Measurements from ENCODE around the gene GABPA. TPM values are rescaled to one million over a fixed set of nuclear protein-coding genes. Genes with fewer than 3 reads are reported as not detected.

Gene GABPA
- total RNA-seq, 1 experiment from 2014 or later, result 20.4 TPM

GRCh38 chr21:25689226-25689625, 45.5 kb upstream of the GABPA start:
- H4K20me1 ChIP-seq (ENCODE audit: control insufficient read depth, insufficient read depth, insufficient read length), result no peaks in the 10 kb centered on the region
- Mint-ChIP-seq H3K4me3 (no peak overlapping the region), H3K4me1 (no peaks in the 10 kb centered on the region; a peak in 1 of 4 replicates), H3K27ac (no peak overlapping the region), H3K36me3 (ENCODE audit: insufficient read depth in 1 of 3, low read depth in 3 of 3) (no peaks in the 10 kb centered on the region), H3K9me3 (no peaks in the 10 kb centered on the region), H3K27me3 (ENCODE audit: low read depth) (no peaks in the 10 kb centered on the region)
- no peak overlapping the region for H2BK12ac ChIP-seq (ENCODE audit: insufficient read length, low read depth, low read length)
- no peak overlapping the region for H2BK15ac ChIP-seq (ENCODE audit: low read depth, low read length)
- no peak overlapping the region for H4K8ac ChIP-seq (replicated peaks; ENCODE audit: insufficient read length, low read depth, low read length)
- no peak overlapping the region for H3K23ac ChIP-seq (ENCODE audit: insufficient read length, low read depth, low read length)
- H2BK120ac ChIP-seq (ENCODE audit: low read depth, low read length, poor library complexity, severe bottlenecking), result no peak overlapping the region
- no peak for DNase-seq
- H2AFZ ChIP-seq (ENCODE audit: low read length), result no peak overlapping the region
- H3K79me2 ChIP-seq (ENCODE audit: insufficient read depth, low read length), result no peaks in the 10 kb centered on the region
- H3K4ac ChIP-seq (ENCODE audit: low read depth, low read length), result no peak overlapping the region
- H3K27ac ChIP-seq (ENCODE audit: insufficient read length, low read depth, low read length), result no peak overlapping the region
- no peak overlapping the region for H2BK5ac ChIP-seq (ENCODE audit: insufficient read length, low read length)
- H3T11ph ChIP-seq (ENCODE audit: low read length), result no peak overlapping the region
- H3K9ac ChIP-seq (ENCODE audit: extremely low read depth, insufficient read length, low read length), result no peak overlapping the region
- no peak overlapping the region for H4K5ac ChIP-seq (ENCODE audit: insufficient read length, low read depth, low read length)
- no peak overlapping the region for H4K91ac ChIP-seq (ENCODE audit: insufficient read length, low read depth, low read length)
- no peaks in the 10 kb centered on the region for H3K4me1 ChIP-seq (ENCODE audit: insufficient read depth, low read length)
- H3K18ac ChIP-seq (ENCODE audit: insufficient read length, low read depth, low read length), result no peak overlapping the region
- H3K56ac ChIP-seq (ENCODE audit: insufficient read length, low read depth, low read length), result no peak overlapping the region
- no peaks in the 10 kb centered on the region for H3K79me1 ChIP-seq (ENCODE audit: insufficient read depth, low read depth, low read length, poor library complexity, severe bottlenecking)
- no peaks in the 10 kb centered on the region for H3K23me2 ChIP-seq (ENCODE audit: insufficient read length, low read depth, low read length, poor library complexity, severe bottlenecking)
- H3K27me3 ChIP-seq (ENCODE audit: insufficient read depth, low read length), result no peaks in the 10 kb centered on the region
- H2BK20ac ChIP-seq (ENCODE audit: low read depth, low read length, poor library complexity, severe bottlenecking), result no peak overlapping the region
- H2AK5ac ChIP-seq (ENCODE audit: insufficient read length, low read length), result no peak overlapping the region
- no CpG with 5 or more reads among the region's 1 CpG for WGBS (ENCODE audit: extremely low coverage, insufficient read length, low lambda C conversion rate)
- no peak overlapping the region for H3K4me2 ChIP-seq (ENCODE audit: insufficient read depth, insufficient read length, low read length)
- TF ChIP-seq CTCF (conservative IDR thresholded peaks at IDR 0.05), result no peak
- no peaks in the 10 kb centered on the region for H3K9me3 ChIP-seq (ENCODE audit: control insufficient read depth, low read depth, low read length)
- no peak overlapping the region for H3K14ac ChIP-seq (ENCODE audit: insufficient read depth, low read length)

Data from H9 (cell line).